NB4 (cell line): Measurements from ENCODE around the gene TMEM240.
"Not testable (repeated sequence)": the region's sequence is repeated elsewhere in the genome, so short reads cannot be mapped to it uniquely, and the experiment has no call there.

Experiments used
- POLR2A ChIP-seq: IDR thresholded peaks from 2 replicates; pipeline ENCODE4 v1.6.1; 2011; ENCODE audit warnings: mild to moderate bottlenecking; ENCODE audit not compliant: insufficient read length; ENCODE audit errors: extremely low read depth
- TF ChIP-seq, protein P1 (sequence below): IDR thresholded peaks from one replicate; pipeline ENCODE4 v1.5.1; 2012; ENCODE audit warnings: low read depth, low read length

- TF ChIP-seq, protein P1, sequence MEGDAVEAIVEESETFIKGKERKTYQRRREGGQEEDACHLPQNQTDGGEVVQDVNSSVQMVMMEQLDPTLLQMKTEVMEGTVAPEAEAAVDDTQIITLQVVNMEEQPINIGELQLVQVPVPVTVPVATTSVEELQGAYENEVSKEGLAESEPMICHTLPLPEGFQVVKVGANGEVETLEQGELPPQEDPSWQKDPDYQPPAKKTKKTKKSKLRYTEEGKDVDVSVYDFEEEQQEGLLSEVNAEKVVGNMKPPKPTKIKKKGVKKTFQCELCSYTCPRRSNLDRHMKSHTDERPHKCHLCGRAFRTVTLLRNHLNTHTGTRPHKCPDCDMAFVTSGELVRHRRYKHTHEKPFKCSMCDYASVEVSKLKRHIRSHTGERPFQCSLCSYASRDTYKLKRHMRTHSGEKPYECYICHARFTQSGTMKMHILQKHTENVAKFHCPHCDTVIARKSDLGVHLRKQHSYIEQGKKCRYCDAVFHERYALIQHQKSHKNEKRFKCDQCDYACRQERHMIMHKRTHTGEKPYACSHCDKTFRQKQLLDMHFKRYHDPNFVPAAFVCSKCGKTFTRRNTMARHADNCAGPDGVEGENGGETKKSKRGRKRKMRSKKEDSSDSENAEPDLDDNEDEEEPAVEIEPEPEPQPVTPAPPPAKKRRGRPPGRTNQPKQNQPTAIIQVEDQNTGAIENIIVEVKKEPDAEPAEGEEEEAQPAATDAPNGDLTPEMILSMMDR = not testable (repeated sequence)
- not testable (repeated sequence) for TF ChIP-seq POLR2A
Measured at GRCh38 chr1:1484976-1485750, 55.3 kb downstream of the TMEM240 start.
